GM12892 (cell line): ENCODE results near the gene KLHL25.
"Not testable (repeated sequence)": the region's sequence is repeated elsewhere in the genome, so short reads cannot be mapped to it uniquely, and the experiment has no call there.

Experiments
- DNase-seq: peaks from one replicate; pipeline ENCODE4 v3.0.0; 2011; ENCODE audit not compliant: insufficient read length
- FAIRE-seq: peaks from 2 replicates; lab custom pipeline; 2011; peaks lifted over from hg19 to GRCh38; lab: Jason Lieb, UNC
- POLR2A ChIP-seq: IDR thresholded peaks from 2 replicates; pipeline ENCODE4 v1.6.1; 2011; ENCODE audit warnings: low read depth, low read length, control low read depth
- POLR2AphosphoS5 ChIP-seq: IDR thresholded peaks from 2 replicates; pipeline ENCODE4 v1.6.1; 2011; ENCODE audit warnings: low read depth, low read length, control low read depth
- TAF1 ChIP-seq: IDR thresholded peaks from 2 replicates; pipeline ENCODE4 v1.6.1; 2011; ENCODE audit warnings: low read depth, mild to moderate bottlenecking, control low read depth, low read length, borderline replicate concordance

Gene KLHL25

DNA sequence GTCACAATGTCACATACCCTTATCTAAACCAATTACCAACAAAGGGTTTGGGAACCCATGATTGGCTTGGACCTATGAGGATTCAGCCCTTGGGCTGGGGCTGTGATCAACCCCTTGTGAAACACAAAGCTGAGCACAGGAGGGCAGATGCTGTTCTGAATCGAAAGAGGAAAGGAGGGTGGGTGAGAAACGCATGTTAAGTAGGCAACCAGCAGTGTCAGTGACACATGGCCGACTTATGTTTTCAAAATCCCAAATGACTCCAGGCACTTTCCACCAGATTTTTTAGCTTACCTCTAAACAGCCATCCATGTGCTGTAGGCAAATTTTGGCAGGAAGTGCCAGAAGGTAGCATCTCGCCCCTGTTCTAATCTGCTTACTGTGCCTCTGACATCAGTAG is 34.1 kb upstream of the KLHL25 start:
- FAIRE-seq = no peak
- no peak for TF ChIP-seq POLR2AphosphoS5
- TF ChIP-seq POLR2A = no peak
- TF ChIP-seq TAF1 = no peak
- no peak for DNase-seq

DNA sequence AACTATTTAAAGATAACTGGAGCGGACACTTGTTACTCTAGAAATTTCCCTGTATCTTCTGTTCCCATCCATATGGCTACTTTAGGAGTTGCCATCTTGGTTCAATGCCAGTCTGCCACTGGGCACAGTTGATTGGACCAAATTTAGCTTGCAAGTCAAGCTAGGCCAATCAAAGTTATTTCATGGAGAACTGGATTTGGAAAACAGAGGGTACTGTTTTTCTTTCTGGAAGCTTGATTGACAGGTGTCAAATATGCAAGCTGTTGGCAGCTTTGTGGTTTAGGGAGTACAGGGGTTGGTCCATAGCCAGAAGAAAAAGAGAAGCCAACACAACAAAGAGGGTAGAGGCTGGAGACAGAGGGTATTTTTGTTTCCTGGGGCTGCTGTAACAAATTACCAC is 33.4 kb upstream of the KLHL25 start:
- DNase-seq (no peak), FAIRE-seq (no peak)

DNA sequence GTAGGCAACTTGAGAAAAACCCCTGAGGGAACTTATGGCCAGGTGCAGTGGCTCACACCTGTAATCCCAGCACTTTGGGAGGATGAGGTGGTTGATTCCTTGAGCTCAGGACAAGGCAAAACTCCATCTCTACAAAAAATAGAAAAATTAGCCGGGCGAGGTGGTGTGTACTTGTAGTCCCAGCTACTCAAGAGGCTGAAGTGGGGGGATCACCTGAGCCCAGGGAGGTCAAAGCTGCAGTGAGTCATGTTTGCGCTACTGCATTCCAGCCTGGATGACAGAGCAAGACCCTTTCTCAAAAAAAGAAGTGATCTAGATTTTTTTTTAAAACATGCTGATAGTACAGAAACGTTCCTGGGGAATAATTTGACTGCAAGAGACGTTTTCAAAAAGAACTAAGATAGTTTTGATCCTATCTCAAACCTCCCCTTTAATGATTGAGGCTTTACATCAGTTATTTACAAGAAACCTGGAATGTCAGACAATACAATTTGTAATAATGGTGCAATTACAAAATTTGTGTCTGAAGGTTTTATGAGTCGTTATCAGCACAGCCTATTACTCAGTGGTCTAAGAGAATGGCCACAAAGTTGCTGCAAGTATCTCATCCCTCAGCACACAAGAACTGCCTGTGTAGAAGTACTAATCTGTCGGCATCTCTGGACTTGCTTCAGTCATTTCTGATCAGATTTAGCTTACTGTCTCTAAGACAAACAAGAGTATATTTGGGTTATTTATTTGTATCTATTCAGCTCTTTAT is 32.2 kb upstream of the KLHL25 start:
- TF ChIP-seq POLR2A (no peak), POLR2AphosphoS5 (no peak), TAF1 (no peak)
- FAIRE-seq = no peak
- DNase-seq = no peak

More for the DNA sequence above, 33.4 kb upstream of the KLHL25 start:
- TF ChIP-seq TAF1 = no peak
- no peak for TF ChIP-seq POLR2A
- TF ChIP-seq POLR2AphosphoS5 = no peak

DNA sequence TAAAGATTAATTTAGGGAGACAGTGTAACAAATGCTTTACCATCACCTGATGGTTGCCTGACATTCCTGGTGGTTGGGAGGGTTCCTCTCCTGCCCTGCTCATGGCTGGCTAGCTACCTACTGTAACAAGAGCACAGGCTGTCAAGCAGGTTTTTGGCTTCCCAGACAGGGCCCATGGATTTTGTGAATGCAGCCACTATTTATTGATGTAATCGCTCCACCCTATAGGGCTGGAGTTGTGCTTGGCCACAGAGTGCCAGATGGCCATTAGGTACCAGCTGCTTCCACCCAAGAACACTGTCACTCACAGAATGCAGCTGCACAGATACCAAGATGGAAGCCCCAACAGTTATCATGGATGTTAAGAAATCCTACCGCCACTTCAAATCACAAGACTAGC is 31.0 kb upstream of the KLHL25 start:
- FAIRE-seq (no peak), DNase-seq (no peak)

GRCh38 chr15:85825118-85825517 is 30.4 kb upstream of the KLHL25 start:
- no peak for FAIRE-seq
- TF ChIP-seq POLR2A = no peak
- DNase-seq = no peak

More for the DNA sequence above, 31.0 kb upstream of the KLHL25 start:
- TF ChIP-seq POLR2A (no peak), POLR2AphosphoS5 (no peak), TAF1 (no peak)

GRCh38 chr15:85821545-85821944 is 26.8 kb upstream of the KLHL25 start:
- DNase-seq (no peak), FAIRE-seq (no peak)
- TF ChIP-seq POLR2A = no peak
- TF ChIP-seq TAF1 = no peak
- no peak for TF ChIP-seq POLR2AphosphoS5

DNA sequence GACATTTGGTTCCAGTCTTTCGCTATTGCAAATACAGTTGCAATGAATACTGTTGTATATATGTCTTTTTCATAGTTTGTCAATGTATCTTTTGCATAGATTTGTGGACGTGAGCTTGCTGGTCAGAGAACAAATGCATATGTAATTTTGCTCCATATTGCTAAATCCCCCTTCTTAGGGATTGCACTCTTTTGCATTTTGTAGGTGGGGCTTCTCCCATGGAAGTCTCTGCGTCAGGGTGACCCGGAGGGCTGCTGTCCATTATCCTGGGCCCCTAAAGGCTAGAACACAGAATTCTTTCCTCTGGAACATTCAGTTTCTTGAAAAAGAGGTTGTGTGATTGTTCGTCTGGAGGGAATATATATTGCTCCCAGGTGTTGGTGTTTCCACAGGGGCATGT is 25.2 kb upstream of the KLHL25 start:
- no peak for TF ChIP-seq POLR2A
- no peak for TF ChIP-seq POLR2AphosphoS5
- TF ChIP-seq TAF1 = no peak
- DNase-seq (no peak), FAIRE-seq (no peak)

GRCh38 chr15:85813234-85813633 is 18.5 kb upstream of the KLHL25 start:
- DNase-seq (no peak), FAIRE-seq (no peak)
- no peak for TF ChIP-seq POLR2A
- TF ChIP-seq POLR2AphosphoS5 = no peak
- no peak for TF ChIP-seq TAF1

GRCh38 chr15:85810075-85810474 is 15.3 kb upstream of the KLHL25 start:
- TF ChIP-seq POLR2AphosphoS5 (no peak), TAF1 (no peak), POLR2A (no peak)
- FAIRE-seq = no peak
- no peak for DNase-seq

- no peak for FAIRE-seq
- no peak for DNase-seq
- no peak for TF ChIP-seq POLR2AphosphoS5
- no peak for TF ChIP-seq POLR2A
- TF ChIP-seq TAF1 = no peak
These were observed 10.7 kb upstream of the KLHL25 start for GRCh38 chr15:85805420-85805819.

GRCh38 chr15:85804481-85805170 is 9.9 kb upstream of the KLHL25 start:
- TF ChIP-seq TAF1 = no peak
- no peak for TF ChIP-seq POLR2A
- no peak for TF ChIP-seq POLR2AphosphoS5
- DNase-seq (no peak), FAIRE-seq (no peak)

- not testable (repeated sequence) for DNase-seq, FAIRE-seq
These were observed 7.9 kb upstream of the KLHL25 start for GRCh38 chr15:85802617-85803016.
